Astrocyte (in vitro differentiated cells and primary cell): Measurements from ENCODE around the gene KDM6B. TPM values are rescaled to one million over a fixed set of nuclear protein-coding genes. Genes with fewer than 3 reads are reported as not detected.

Experiments used
- DNase-seq: peaks from one replicate; pipeline ENCODE4 v3.0.0-alpha.2; 2010; ENCODE audit warnings: low read depth
- FAIRE-seq: peaks from 2 replicates; lab custom pipeline; 2011; peaks lifted over from hg19 to GRCh38; lab: Jason Lieb, UNC
- H2AFZ ChIP-seq: 2 replicates; pipeline ENCODE4 v1.6.0; 2012; ENCODE audit warnings: low read depth, low read length, inconsistent platforms
- H3K27ac ChIP-seq: 2 replicates; pipeline ENCODE4 v1.5.1; 2011; ENCODE audit warnings: low read depth, low read length, inconsistent platforms
- H3K27me3 ChIP-seq: 2 replicates; pipeline ENCODE4 v1.6.0; 2011; ENCODE audit warnings: low read length, inconsistent platforms; ENCODE audit not compliant: insufficient read depth
- H3K36me3 ChIP-seq: 2 replicates; pipeline ENCODE4 v1.5.1; 2011; ENCODE audit warnings: low read length, inconsistent platforms; ENCODE audit not compliant: insufficient read depth
- H3K4me1 ChIP-seq: 2 replicates; pipeline ENCODE4 v1.5.1; 2011; ENCODE audit warnings: low read length, inconsistent platforms; ENCODE audit not compliant: insufficient read depth
- H3K4me2 ChIP-seq: 2 replicates; pipeline ENCODE4 v1.6.0; 2012; ENCODE audit warnings: low read length, inconsistent platforms
- H3K4me3 ChIP-seq: 2 replicates; pipeline ENCODE4 v1.5.1; 2011; ENCODE audit warnings: low read depth, mild to moderate bottlenecking, low read length, inconsistent platforms; ENCODE audit not compliant: insufficient read depth
- H3K79me2 ChIP-seq: 2 replicates; pipeline ENCODE4 v1.6.0; 2012; ENCODE audit warnings: mild to moderate bottlenecking, low read length, inconsistent platforms; ENCODE audit not compliant: insufficient read depth
- H3K9ac ChIP-seq: 2 replicates; pipeline ENCODE4 v1.6.0; 2012; ENCODE audit warnings: mild to moderate bottlenecking, low read length, inconsistent platforms
- H3K9me3 ChIP-seq: 2 replicates; pipeline ENCODE4 v1.5.1; 2012; ENCODE audit warnings: low read depth, mild to moderate bottlenecking, low read length, inconsistent platforms; ENCODE audit not compliant: insufficient read depth
- H4K20me1 ChIP-seq: 2 replicates; pipeline ENCODE4 v1.6.0; 2012; ENCODE audit warnings: low read length, inconsistent platforms; ENCODE audit not compliant: insufficient read depth
- H3K27ac Mint-ChIP-seq: one replicate; pipeline ENCODE4 v1.8.0; 2021; ENCODE audit warnings: mild to moderate bottlenecking, mixed read lengths; ENCODE audit not compliant: unreplicated experiment
- H3K27me3 Mint-ChIP-seq: one replicate; pipeline ENCODE4 v1.8.0; 2021; ENCODE audit warnings: low read depth, mixed read lengths; ENCODE audit not compliant: unreplicated experiment
- H3K36me3 Mint-ChIP-seq: one replicate; pipeline ENCODE4 v1.8.0; 2021; ENCODE audit warnings: low read depth, mixed read lengths; ENCODE audit not compliant: unreplicated experiment
- H3K4me1 Mint-ChIP-seq: one replicate; pipeline ENCODE4 v1.8.0; 2021; ENCODE audit warnings: low read depth, mixed read lengths; ENCODE audit not compliant: unreplicated experiment
- H3K4me3 Mint-ChIP-seq: one replicate; pipeline ENCODE4 v1.8.0; 2021; ENCODE audit warnings: mild to moderate bottlenecking, moderate library complexity, mixed read lengths; ENCODE audit not compliant: unreplicated experiment
- H3K9me3 Mint-ChIP-seq: one replicate; pipeline ENCODE4 v1.8.0; 2021; ENCODE audit warnings: mild to moderate bottlenecking, mixed read lengths; ENCODE audit not compliant: unreplicated experiment
- EZH2 ChIP-seq: IDR thresholded peaks from 2 replicates; pipeline ENCODE4 v1.6.1; 2012; ENCODE audit warnings: mild to moderate bottlenecking, low read length, inconsistent platforms; ENCODE audit not compliant: insufficient read depth
- total RNA-seq: library from RNA; stranded (reverse); gene quantifications from 2 replicates; pipeline ENCODE4 v1.2.1, GENCODE V29; 2021
- TF ChIP-seq, protein P1 (sequence below): IDR thresholded peaks from 2 replicates; pipeline ENCODE4 v1.5.1; 2011; ENCODE audit warnings: low read depth, mild to moderate bottlenecking, inconsistent platforms, low read length, moderate library complexity; ENCODE audit not compliant: insufficient read depth

The KDM6B gene
- total RNA-seq, 1 donor from 2014 or later = 50.4 TPM

DNA sequence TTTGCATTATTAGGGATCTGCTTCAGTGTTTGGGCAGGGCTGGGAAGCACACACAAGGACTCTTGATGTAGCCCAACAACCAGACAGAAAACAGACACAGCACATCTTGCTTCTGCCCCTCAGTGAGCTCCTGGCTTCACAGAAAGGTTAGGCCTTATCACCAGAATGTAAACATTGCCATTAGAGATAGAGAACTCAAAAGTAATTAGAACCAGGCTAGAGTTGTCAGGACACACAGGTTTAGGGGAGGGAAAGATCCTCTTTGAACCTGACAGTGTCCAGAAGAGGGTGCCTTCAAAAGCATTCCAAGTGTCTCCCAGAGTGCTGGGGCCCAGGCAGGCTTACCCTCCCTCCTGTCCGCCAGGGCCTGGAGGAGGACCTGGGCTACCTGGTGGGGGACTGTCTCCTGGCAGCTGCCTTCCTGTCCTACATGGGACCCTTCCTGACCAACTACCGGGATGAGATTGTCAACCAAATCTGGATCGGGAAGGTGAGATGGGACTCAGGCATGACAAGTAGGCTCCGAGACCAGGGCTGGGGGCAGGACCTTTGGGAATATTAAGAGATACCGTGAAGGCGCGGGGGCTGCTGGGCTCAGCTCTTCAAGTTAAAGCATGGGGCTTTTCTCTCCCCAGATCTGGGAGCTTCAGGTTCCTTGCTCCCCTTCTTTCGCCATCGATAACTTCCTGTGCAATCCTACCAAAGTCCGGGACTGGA lies 16.9 kb upstream of the KDM6B start:
- H3K36me3 ChIP-seq = no peaks in the 10 kb centered on the region
- no peak overlapping the region for H3K4me2 ChIP-seq
- Mint-ChIP-seq H3K36me3 (no peaks in the 10 kb centered on the region), H3K9me3 (peaks cover 8% of the 10 kb centered on the region), H3K27me3 (peaks cover 44% of the 10 kb centered on the region), H3K4me3 (no peak overlapping the region), H3K4me1 (no peaks in the 10 kb centered on the region), H3K27ac (no peak overlapping the region)
- H3K27me3 ChIP-seq = peaks cover 8% of the 10 kb centered on the region
- no peaks in the 10 kb centered on the region for H3K79me2 ChIP-seq
- FAIRE-seq (no peak), DNase-seq (no peak)
- no peak overlapping the region for H3K27ac ChIP-seq
- H3K9ac ChIP-seq = no peak overlapping the region
- no peak overlapping the region for H2AFZ ChIP-seq
- no peak for TF ChIP-seq EZH2
- TF ChIP-seq, protein P1, sequence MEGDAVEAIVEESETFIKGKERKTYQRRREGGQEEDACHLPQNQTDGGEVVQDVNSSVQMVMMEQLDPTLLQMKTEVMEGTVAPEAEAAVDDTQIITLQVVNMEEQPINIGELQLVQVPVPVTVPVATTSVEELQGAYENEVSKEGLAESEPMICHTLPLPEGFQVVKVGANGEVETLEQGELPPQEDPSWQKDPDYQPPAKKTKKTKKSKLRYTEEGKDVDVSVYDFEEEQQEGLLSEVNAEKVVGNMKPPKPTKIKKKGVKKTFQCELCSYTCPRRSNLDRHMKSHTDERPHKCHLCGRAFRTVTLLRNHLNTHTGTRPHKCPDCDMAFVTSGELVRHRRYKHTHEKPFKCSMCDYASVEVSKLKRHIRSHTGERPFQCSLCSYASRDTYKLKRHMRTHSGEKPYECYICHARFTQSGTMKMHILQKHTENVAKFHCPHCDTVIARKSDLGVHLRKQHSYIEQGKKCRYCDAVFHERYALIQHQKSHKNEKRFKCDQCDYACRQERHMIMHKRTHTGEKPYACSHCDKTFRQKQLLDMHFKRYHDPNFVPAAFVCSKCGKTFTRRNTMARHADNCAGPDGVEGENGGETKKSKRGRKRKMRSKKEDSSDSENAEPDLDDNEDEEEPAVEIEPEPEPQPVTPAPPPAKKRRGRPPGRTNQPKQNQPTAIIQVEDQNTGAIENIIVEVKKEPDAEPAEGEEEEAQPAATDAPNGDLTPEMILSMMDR = no peak
- no peaks in the 10 kb centered on the region for H4K20me1 ChIP-seq
- no peaks in the 10 kb centered on the region for H3K4me1 ChIP-seq
- no peak overlapping the region for H3K4me3 ChIP-seq
- no peaks in the 10 kb centered on the region for H3K9me3 ChIP-seq

DNA sequence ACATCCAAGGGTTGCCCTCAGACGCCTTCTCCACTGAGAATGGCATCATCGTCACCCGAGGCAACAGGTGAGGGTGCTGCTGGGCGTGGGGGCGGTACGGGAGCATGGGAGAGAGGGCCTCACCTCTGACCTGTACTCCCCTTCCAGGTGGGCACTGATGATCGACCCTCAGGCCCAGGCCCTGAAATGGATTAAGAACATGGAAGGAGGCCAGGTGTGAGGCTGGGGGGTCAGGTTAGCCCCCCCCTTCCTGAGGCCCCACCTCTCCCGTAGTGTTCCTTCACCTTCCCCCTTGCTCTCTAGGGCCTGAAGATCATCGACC lies 16.4 kb upstream of the KDM6B start:
- DNase-seq = no peak
- no peak overlapping the region for H3K4me3 Mint-ChIP-seq

DNA sequence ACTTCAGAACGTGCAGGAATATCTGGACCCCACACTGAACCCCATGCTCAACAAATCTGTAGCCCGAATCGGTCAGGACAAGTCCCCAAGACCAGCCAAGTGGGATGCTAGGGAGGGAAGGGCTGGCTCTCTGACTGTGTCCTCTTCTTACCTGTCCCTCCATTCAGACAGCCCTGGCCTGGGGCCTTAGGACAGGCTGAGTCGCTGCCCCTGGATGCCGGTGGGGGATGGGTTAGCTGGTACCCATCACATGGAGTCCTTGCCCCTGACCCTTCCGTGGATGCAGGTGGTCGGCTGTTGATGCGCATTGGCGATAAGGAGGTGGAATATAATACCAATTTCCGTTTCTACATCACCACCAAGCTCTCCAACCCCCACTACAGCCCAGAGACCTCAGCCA lies 16.0 kb upstream of the KDM6B start:
- peaks cover 8% of the 10 kb centered on the region for H3K9me3 Mint-ChIP-seq
- DNase-seq = no peak
- no peak overlapping the region for H2AFZ ChIP-seq

More for the DNA sequence above, 16.4 kb upstream of the KDM6B start:
- Mint-ChIP-seq H3K9me3 (peaks cover 8% of the 10 kb centered on the region), H3K27me3 (peaks cover 46% of the 10 kb centered on the region), H3K36me3 (no peaks in the 10 kb centered on the region), H3K27ac (no peak overlapping the region), H3K4me1 (no peaks in the 10 kb centered on the region)
- no peak overlapping the region for H3K4me2 ChIP-seq
- H2AFZ ChIP-seq = no peak overlapping the region
- no peaks in the 10 kb centered on the region for H3K36me3 ChIP-seq
- FAIRE-seq = no peak
- peaks cover 8% of the 10 kb centered on the region for H3K27me3 ChIP-seq
- H3K4me3 ChIP-seq = no peak overlapping the region
- no peaks in the 10 kb centered on the region for H3K9me3 ChIP-seq
- H3K79me2 ChIP-seq = no peaks in the 10 kb centered on the region
- no peak overlapping the region for H3K9ac ChIP-seq
- no peak for TF ChIP-seq EZH2
- TF ChIP-seq, protein P1 = no peak
- H3K4me1 ChIP-seq = no peaks in the 10 kb centered on the region
- no peaks in the 10 kb centered on the region for H4K20me1 ChIP-seq
- H3K27ac ChIP-seq = no peak overlapping the region

More for the DNA sequence above, 16.0 kb upstream of the KDM6B start:
- Histone ChIP-seq H4K20me1 (no peaks in the 10 kb centered on the region), H3K9me3 (no peaks in the 10 kb centered on the region), H3K4me3 (no peak overlapping the region), H3K9ac (no peak overlapping the region), H3K27me3 (peaks cover 8% of the 10 kb centered on the region), H3K4me1 (no peaks in the 10 kb centered on the region), H3K4me2 (no peak overlapping the region), H3K27ac (no peak overlapping the region), H3K79me2 (no peaks in the 10 kb centered on the region), H3K36me3 (no peaks in the 10 kb centered on the region)
- Mint-ChIP-seq H3K27me3 (peaks cover 46% of the 10 kb centered on the region), H3K4me1 (no peaks in the 10 kb centered on the region), H3K27ac (no peak overlapping the region), H3K4me3 (no peak overlapping the region), H3K36me3 (no peaks in the 10 kb centered on the region)
- TF ChIP-seq, protein P1 = no peak
- no peak for TF ChIP-seq EZH2
- FAIRE-seq = no peak
